HG03280 (cell line): ENCODE results near the gene CBLIF.
"Not testable (repeated sequence)": the region's sequence is repeated elsewhere in the genome, so short reads cannot be mapped to it uniquely, and the experiment has no call there.

ENCODE experiments used
- ATAC-seq: cut with Tn5 transposase; IDR thresholded peaks from one replicate; pipeline ENCODE4 v1.9.1; 2021; ENCODE audit warnings: mild to moderate bottlenecking, moderate library complexity; ENCODE audit not compliant: unreplicated experiment

The CBLIF gene

GRCh38 chr11:59845399-59845798, at the start of gene CBLIF:
Gene CBLIF, minus strand, starts transcription at chr11:59845499. Its CDS starts 46 bp downstream, at chr11:59845453.
- no peak for ATAC-seq

- no peak for ATAC-seq
Observed at GRCh38 chr11:59894616-59895015, 49.3 kb upstream of the CBLIF start.

- no peak for ATAC-seq
Observed at GRCh38 chr11:59891781-59892181, 46.5 kb upstream of the CBLIF start.

GRCh38 chr11:59887156-59887555, 41.9 kb upstream of the CBLIF start:
- ATAC-seq: not testable (repeated sequence)

- ATAC-seq: no peak
Observed at GRCh38 chr11:59883597-59883996, 38.3 kb upstream of the CBLIF start.

GRCh38 chr11:59879567-59879966, 34.3 kb upstream of the CBLIF start:
- no peak for ATAC-seq

- no peak for ATAC-seq
Observed at GRCh38 chr11:59878575-59878974, 33.3 kb upstream of the CBLIF start, which contains the start of gene OOSP3. Gene OOSP3, plus strand, starts transcription at chr11:59878782. Its CDS starts 27 bp downstream, at chr11:59878809.

GRCh38 chr11:59877784-59878183, 32.5 kb upstream of the CBLIF start:
- no peak for ATAC-seq

- ATAC-seq: no peak
Observed at GRCh38 chr11:59877325-59877724, 32.0 kb upstream of the CBLIF start.

GRCh38 chr11:59875856-59876519, 30.7 kb upstream of the CBLIF start:
- no peak for ATAC-seq

- no peak for ATAC-seq
Observed at GRCh38 chr11:59872076-59872475, 26.8 kb upstream of the CBLIF start.

- ATAC-seq: no peak
Observed at GRCh38 chr11:59867946-59868345, 22.6 kb upstream of the CBLIF start.

- ATAC-seq: no peak
Observed at GRCh38 chr11:59866836-59867235, 21.5 kb upstream of the CBLIF start.

- no peak for ATAC-seq
Observed at GRCh38 chr11:59866397-59866796, 21.1 kb upstream of the CBLIF start, which contains the start of gene TCN1. Gene TCN1, minus strand, starts transcription at chr11:59866487. Its CDS starts 17 bp downstream, at chr11:59866470.

- no peak for ATAC-seq
Observed at GRCh38 chr11:59865031-59865430, 19.7 kb upstream of the CBLIF start.

GRCh38 chr11:59862252-59862651, 17.0 kb upstream of the CBLIF start:
- no peak for ATAC-seq

- ATAC-seq: no peak
Observed at GRCh38 chr11:59859673-59860072, 14.4 kb upstream of the CBLIF start.

GRCh38 chr11:59857439-59858434, 12.4 kb upstream of the CBLIF start:
- ATAC-seq: no peak

- ATAC-seq: no peak
Observed at GRCh38 chr11:59854871-59855270, 9.6 kb upstream of the CBLIF start.

GRCh38 chr11:59851416-59851815, 6.1 kb upstream of the CBLIF start:
- ATAC-seq: not testable (repeated sequence)

GRCh38 chr11:59849551-59849950, 4.3 kb upstream of the CBLIF start:
- not testable (repeated sequence) for ATAC-seq

- no peak for ATAC-seq
Observed at GRCh38 chr11:59849129-59849528, 3.8 kb upstream of the CBLIF start.
